Kidney capillary endothelial cell (primary cell): ENCODE data around the gene FAM181B.
A peak's percentile ranks its signal among the peaks of the same experiment; 100 is the strongest.

Experiments used
- DNase-seq: peaks from one replicate; pipeline ENCODE4 v3.0.0-alpha.2; 2018; ENCODE audit warnings: low spot score

The FAM181B gene

GRCh38 chr11:82682003-82682751 lies 51.5 kb downstream of the FAM181B start:
- peak; percentile 46 for DNase-seq

- DNase-seq = no peak
These were observed 53.4 kb downstream of the FAM181B start for GRCh38 chr11:82680252-82680651.
